Measurements from ENCODE around the gene CPEB1.
"Not testable (repeated sequence)": the region's sequence is repeated elsewhere in the genome, so short reads cannot be mapped to it uniquely, and the experiment has no call there.

Gene CPEB1

DNA sequence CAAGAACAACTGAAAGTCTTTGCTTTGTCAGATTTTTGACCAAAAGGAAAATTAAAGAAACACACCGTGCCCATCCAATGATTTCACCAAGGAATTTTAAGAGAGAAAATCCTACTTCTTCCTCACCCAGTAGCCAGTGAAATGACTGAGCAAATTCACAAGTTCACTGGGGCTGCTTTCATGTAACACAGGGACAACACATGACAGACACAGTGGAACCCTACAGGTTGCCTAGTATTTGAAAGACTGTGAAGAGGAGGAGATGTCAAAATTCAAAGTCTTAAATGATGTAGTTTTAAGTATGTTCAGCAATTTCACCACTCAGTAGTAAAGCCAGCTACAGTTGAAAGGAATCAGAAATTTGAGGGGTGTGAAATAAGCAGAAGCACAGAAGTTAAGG, 140.1 kb downstream of the CPEB1 start:
- DNase-seq: not testable (repeated sequence)

DNA sequence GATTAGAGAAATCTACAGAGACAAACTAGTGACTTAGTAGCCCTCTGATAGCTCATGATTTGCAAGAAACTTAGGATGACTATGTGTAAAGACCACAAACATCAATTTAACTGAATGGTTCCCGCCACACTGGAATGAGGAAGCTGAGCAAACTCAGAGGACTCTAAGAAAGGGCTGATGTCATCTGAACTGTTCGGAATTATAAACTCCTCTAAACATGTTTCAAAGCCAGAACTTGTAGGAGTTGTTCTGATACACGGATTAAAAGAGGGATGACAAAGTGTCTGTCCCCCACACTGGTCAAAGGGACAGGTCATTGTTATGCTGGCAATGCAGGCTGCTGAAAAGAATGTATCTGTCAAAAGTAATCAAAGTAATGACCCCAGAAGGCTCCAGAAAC, 141.3 kb downstream of the CPEB1 start:
- not testable (repeated sequence) for DNase-seq

DNA sequence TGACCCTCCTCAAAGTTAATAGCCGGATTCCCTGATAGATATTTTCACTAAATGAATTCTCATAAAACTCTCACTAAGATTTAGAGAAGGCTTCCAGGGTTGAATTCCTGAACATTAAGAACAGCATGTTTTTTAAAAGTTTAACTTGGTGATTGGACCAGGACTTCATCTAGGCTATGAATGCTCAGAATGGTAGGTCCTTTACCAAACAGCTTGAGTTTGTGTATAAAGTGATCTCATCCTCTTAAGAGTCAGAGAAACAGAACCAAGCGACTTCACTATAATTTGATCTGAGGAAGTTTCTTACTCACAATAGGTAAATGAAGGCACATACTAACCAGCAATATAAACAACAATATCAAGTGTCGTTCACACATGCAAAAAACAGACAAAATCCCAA, 143.1 kb downstream of the CPEB1 start:
- DNase-seq: not testable (repeated sequence)

DNA sequence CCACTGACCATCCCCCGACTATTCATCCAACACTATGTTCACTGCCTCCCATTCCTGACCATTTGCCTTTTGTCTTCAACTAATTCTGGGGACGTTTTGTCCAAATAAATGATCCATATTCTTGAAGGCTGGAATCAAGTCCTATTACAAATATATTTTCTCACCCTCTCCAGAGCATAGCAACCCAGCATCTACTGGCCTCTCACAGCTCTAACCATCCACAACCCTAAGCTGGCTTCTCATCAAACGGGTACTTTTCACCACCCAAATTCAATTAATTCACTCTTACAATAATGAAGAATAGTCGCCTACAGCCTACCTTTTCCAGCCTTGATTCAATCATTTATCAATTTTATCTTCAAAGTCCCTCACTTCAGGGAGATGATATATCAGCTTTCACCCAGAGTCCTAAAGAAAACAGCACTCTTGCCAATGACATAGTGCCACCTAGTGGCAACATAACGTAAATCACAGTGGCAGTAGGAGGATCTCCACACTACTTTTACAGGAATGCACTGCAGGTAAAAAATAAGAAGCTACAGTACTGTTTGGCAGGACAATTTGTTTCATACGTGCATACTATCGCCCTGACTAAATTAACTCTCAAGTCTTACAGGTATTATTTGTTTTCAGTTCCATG, 144.3 kb downstream of the CPEB1 start:
- DNase-seq: not testable (repeated sequence)

DNA sequence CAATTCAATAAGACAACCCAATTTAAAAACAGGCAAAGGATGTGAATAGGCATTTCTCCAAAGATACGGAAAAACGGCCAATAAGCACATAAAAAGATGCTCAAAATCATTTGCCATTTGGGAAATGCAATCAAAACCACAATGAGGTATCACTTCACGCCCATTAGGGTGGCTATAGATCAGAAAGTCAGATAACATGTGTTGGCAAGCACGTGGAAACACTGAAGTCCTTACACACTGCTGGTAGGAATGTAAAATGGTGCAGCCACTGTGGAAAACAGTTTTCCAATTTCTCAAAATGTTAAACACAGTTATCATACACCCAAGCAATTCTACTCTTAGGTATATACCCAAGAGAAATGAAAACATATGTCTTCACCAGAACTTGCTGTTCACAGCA, 146.4 kb downstream of the CPEB1 start:
- DNase-seq: not testable (repeated sequence)

DNA sequence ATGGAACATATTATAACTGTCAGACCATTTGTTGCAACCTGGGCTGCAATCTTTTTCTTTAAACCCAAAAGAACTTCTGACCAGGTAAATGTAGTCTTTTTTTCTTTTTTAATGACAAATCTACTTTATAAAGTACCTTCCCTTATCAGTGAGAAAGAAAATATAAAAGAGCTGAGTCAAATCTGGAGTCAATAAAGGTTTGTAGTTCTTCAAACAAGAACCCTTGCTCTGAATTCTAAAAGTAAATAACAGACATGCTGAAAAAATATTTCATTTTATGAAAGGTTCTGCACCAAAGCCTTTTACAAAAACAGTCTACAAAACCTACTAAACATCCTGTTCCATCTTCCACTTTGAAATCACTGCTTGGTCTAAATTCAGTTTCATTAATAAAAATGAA, 149.2 kb downstream of the CPEB1 start:
- not testable (repeated sequence) for DNase-seq

All from C1 segment of cervical spinal cord (tissue), 14 donors.